Measurements from ENCODE around the gene APOF. TPM values are rescaled to one million over a fixed set of nuclear protein-coding genes. Genes with fewer than 3 reads are reported as not detected.

The APOF gene
- total and polyA plus RNA-seq, 2 of the 8 experiments (the other 6 are each of a cell fraction or from before 2014, with no cell fraction given) = not detected

- no peak for TF ChIP-seq CHD7 (IDR thresholded peaks at IDR 0.05; ENCODE audit: insufficient replicate concordance, low read length)
- TF ChIP-seq GTF2F1 (IDR thresholded peaks at IDR 0.05; ENCODE audit: borderline replicate concordance, low read depth, low read length) = no peak
- no peak for TF ChIP-seq POLR2A (IDR thresholded peaks at IDR 0.05; ENCODE audit: control extremely low read depth in 1 of 2, low read depth in 2 of 2, low read length in 2 of 2)
- no peak for TF ChIP-seq EP300 (IDR thresholded peaks at IDR 0.05; ENCODE audit: borderline replicate concordance in 1 of 2, low read depth in 2 of 2, low read length in 2 of 2)
- TF ChIP-seq KDM4A (IDR thresholded peaks at IDR 0.05; ENCODE audit: low read depth, low read length, severe bottlenecking) = no peak
- no peak for TF ChIP-seq NRF1 (IDR thresholded peaks at IDR 0.05; ENCODE audit: low read depth, low read length)
Observed at GRCh38 chr12:56375598-56376434, 13.2 kb upstream of the APOF start (continued).
